H9 (cell line): ENCODE measurements around the gene CENPP. TPM values are rescaled to one million over a fixed set of nuclear protein-coding genes. Genes with fewer than 3 reads are reported as not detected.

Experiments used
- DNase-seq: peaks from one replicate; pipeline ENCODE4 v3.0.0-alpha.2; 2017
- H2AFZ ChIP-seq: one replicate; pipeline ENCODE4 v1.6.1; 2013; ENCODE audit warnings: mild to moderate bottlenecking, low read length, control low read depth, moderate library complexity
- H2AK5ac ChIP-seq: 2 replicates; pipeline ENCODE4 v1.6.1; 2013; ENCODE audit warnings: low read length, control low read depth, mixed read lengths; ENCODE audit not compliant: insufficient read length
- H2BK120ac ChIP-seq: one replicate; pipeline ENCODE4 v1.6.1; 2013; ENCODE audit warnings: low read depth, mild to moderate bottlenecking, low read length, control low read depth, inconsistent platforms; ENCODE audit not compliant: poor library complexity, severe bottlenecking
- H2BK12ac ChIP-seq: 2 replicates; pipeline ENCODE4 v1.6.1; 2013; ENCODE audit warnings: low read length, control low read depth, mixed read lengths, low read depth; ENCODE audit not compliant: insufficient read length
- H2BK15ac ChIP-seq: 2 replicates; pipeline ENCODE4 v1.6.1; 2013; ENCODE audit warnings: low read depth, low read length, control low read depth
- H2BK20ac ChIP-seq: one replicate; pipeline ENCODE4 v1.6.1; 2013; ENCODE audit warnings: low read depth, mild to moderate bottlenecking, low read length, control low read depth, inconsistent platforms; ENCODE audit not compliant: poor library complexity, severe bottlenecking
- H2BK5ac ChIP-seq: 2 replicates; pipeline ENCODE4 v1.6.1; 2013; ENCODE audit warnings: low read length, control low read depth, mixed read lengths; ENCODE audit not compliant: insufficient read length
- H3K14ac ChIP-seq: 2 replicates; pipeline ENCODE4 v1.6.1; 2013; ENCODE audit warnings: low read length, control low read depth; ENCODE audit not compliant: insufficient read depth
- H3K18ac ChIP-seq: 2 replicates; pipeline ENCODE4 v1.6.1; 2013; ENCODE audit warnings: low read depth, mild to moderate bottlenecking, mixed read lengths, low read length, control low read depth; ENCODE audit not compliant: insufficient read length
- H3K23ac ChIP-seq: 2 replicates; pipeline ENCODE4 v1.6.1; 2013; ENCODE audit warnings: low read length, control low read depth, mixed read lengths, low read depth; ENCODE audit not compliant: insufficient read length
- H3K23me2 ChIP-seq: 2 replicates; pipeline ENCODE4 v1.6.1; 2013; ENCODE audit warnings: low read depth, mild to moderate bottlenecking, mixed read lengths, low read length, control low read depth; ENCODE audit not compliant: insufficient read length, poor library complexity, severe bottlenecking
- H3K27ac ChIP-seq: 2 replicates; pipeline ENCODE4 v1.5.1; 2013; ENCODE audit warnings: low read length, control low read depth, mixed read lengths, low read depth; ENCODE audit not compliant: insufficient read length
- H3K27me3 ChIP-seq: 2 replicates; pipeline ENCODE4 v1.6.1; 2013; ENCODE audit warnings: low read length, control low read depth, inconsistent platforms; ENCODE audit not compliant: insufficient read depth
- H3K4ac ChIP-seq: 2 replicates; pipeline ENCODE4 v1.6.1; 2013; ENCODE audit warnings: low read depth, mild to moderate bottlenecking, control low read depth, inconsistent platforms, low read length, moderate library complexity
- H3K4me1 ChIP-seq: 2 replicates; pipeline ENCODE4 v1.6.1; 2013; ENCODE audit warnings: low read length, control low read depth, inconsistent platforms; ENCODE audit not compliant: insufficient read depth
- H3K4me2 ChIP-seq: 2 replicates; pipeline ENCODE4 v1.6.1; 2013; ENCODE audit warnings: low read length, control low read depth, mixed read lengths; ENCODE audit not compliant: insufficient read length, insufficient read depth
- H3K56ac ChIP-seq: 2 replicates; pipeline ENCODE4 v1.6.1; 2013; ENCODE audit warnings: low read depth, mild to moderate bottlenecking, mixed read lengths, low read length, control low read depth; ENCODE audit not compliant: insufficient read length
- H3K79me1 ChIP-seq: 2 replicates; pipeline ENCODE4 v1.6.1; 2013; ENCODE audit warnings: low read depth, mild to moderate bottlenecking, moderate library complexity, low read length, control low read depth, inconsistent platforms; ENCODE audit not compliant: insufficient read depth, poor library complexity, severe bottlenecking
- H3K79me2 ChIP-seq: 2 replicates; pipeline ENCODE4 v1.6.1; 2013; ENCODE audit warnings: low read length, control low read depth, inconsistent platforms; ENCODE audit not compliant: insufficient read depth
- H3K9ac ChIP-seq: 2 replicates; pipeline ENCODE4 v1.6.1; 2013; ENCODE audit warnings: low read length, control low read depth, mixed read lengths; ENCODE audit not compliant: insufficient read length; ENCODE audit errors: extremely low read depth
- H3K9me3 ChIP-seq: one replicate; pipeline ENCODE4 v1.6.1; 2013; ENCODE audit warnings: low read depth, low read length, inconsistent platforms; ENCODE audit not compliant: control insufficient read depth
- H3T11ph ChIP-seq: one replicate; pipeline ENCODE4 v1.6.1; 2013; ENCODE audit warnings: mild to moderate bottlenecking, low read length, control low read depth, inconsistent platforms
- H4K20me1 ChIP-seq: one replicate; pipeline ENCODE4 v1.6.1; 2013; ENCODE audit not compliant: control insufficient read depth, insufficient read length, insufficient read depth
- H4K5ac ChIP-seq: 2 replicates; pipeline ENCODE4 v1.6.1; 2013; ENCODE audit warnings: low read depth, mild to moderate bottlenecking, mixed read lengths, low read length, control low read depth; ENCODE audit not compliant: insufficient read length
- H4K8ac ChIP-seq: replicated peaks from 2 replicates; pipeline ENCODE4 v1.6.1; 2013; ENCODE audit warnings: low read length, control low read depth, mixed read lengths, low read depth; ENCODE audit not compliant: insufficient read length
- H4K91ac ChIP-seq: 2 replicates; pipeline ENCODE4 v1.6.1; 2013; ENCODE audit warnings: low read depth, mild to moderate bottlenecking, moderate library complexity, mixed read lengths, low read length, control low read depth; ENCODE audit not compliant: insufficient read length
- H3K27ac Mint-ChIP-seq, 3 experiments: 2 replicates in 2 of 3; 3 replicates in 1 of 3; pipeline ENCODE4 v1.8.0; 2020 to 2021; ENCODE audit warnings: mixed read lengths in 3 of 3, mild to moderate bottlenecking in 1 of 3, moderate library complexity in 1 of 3
- H3K27me3 Mint-ChIP-seq: 2 replicates; pipeline ENCODE4 v1.8.0; 2021; ENCODE audit warnings: low read depth, mild to moderate bottlenecking, moderate library complexity, mixed read lengths
- H3K36me3 Mint-ChIP-seq, 3 experiments: 2 replicates in 2 of 3; 3 replicates in 1 of 3; pipeline ENCODE4 v1.8.0; 2020 to 2021; ENCODE audit warnings: low read depth in 3 of 3, mixed read lengths in 3 of 3; ENCODE audit not compliant: insufficient read depth in 1 of 3
- H3K4me1 Mint-ChIP-seq, 2 experiments: 2 replicates each; pipeline ENCODE4 v1.8.0; 2020; ENCODE audit warnings: mixed read lengths in 2 of 2
- H3K4me3 Mint-ChIP-seq, 2 experiments: 2 replicates in 1 of 2; 3 replicates in 1 of 2; pipeline ENCODE4 v1.8.0; 2020 to 2021; ENCODE audit warnings: mild to moderate bottlenecking in 2 of 2, mixed read lengths in 2 of 2, moderate library complexity in 1 of 2
- H3K9me3 Mint-ChIP-seq, 2 experiments: 2 replicates in 1 of 2; 3 replicates in 1 of 2; pipeline ENCODE4 v1.8.0; 2020; ENCODE audit warnings: mild to moderate bottlenecking in 2 of 2, mixed read lengths in 2 of 2, moderate library complexity in 1 of 2
- CTCF ChIP-seq: fragments of 200-600 bp; sonication (generic); conservative IDR thresholded peaks from 3 replicates; pipeline ENCODE4 v1.8.0; 2021; ENCODE audit warnings: antibody characterized with exemption, mild to moderate bottlenecking
- WGBS: extraction: QIAGEN DNeasy Blood & Tissue Kit; methylation state at CpG from one replicate; pipeline ENCODE4 v1.1.7; 2013; ENCODE audit warnings: missing lambda C conversion rate, low lambda C conversion rate, mixed read lengths; ENCODE audit not compliant: insufficient read length; ENCODE audit errors: extremely low coverage; 5-methylcytosine and 5-hydroxymethylcytosine counted together
- total RNA-seq: library from RNA; stranded (reverse); gene quantifications from 2 replicates; pipeline ENCODE4 v1.2.1, GENCODE V29; 2021

CENPP gene
- total RNA-seq, 1 experiment from 2014 or later = 9.1 TPM

- WGBS = no CpG with 5 or more reads among the region's 1 CpG
- Histone ChIP-seq H3K27ac (no peak overlapping the region), H4K5ac (no peak overlapping the region), H3K9ac (no peak overlapping the region), H2BK12ac (no peak overlapping the region), H3K79me1 (no peaks in the 10 kb centered on the region), H2BK20ac (no peak overlapping the region), H3K14ac (no peak overlapping the region), H3K23ac (no peak overlapping the region), H2BK5ac (no peak overlapping the region), H2BK120ac (no peak overlapping the region), H3K9me3 (no peaks in the 10 kb centered on the region), H3K56ac (no peak overlapping the region), H3K4me2 (no peak overlapping the region), H3K79me2 (no peaks in the 10 kb centered on the region), H3K4ac (no peak overlapping the region), H4K8ac (no peak overlapping the region), H3K4me1 (no peaks in the 10 kb centered on the region), H2AK5ac (no peak overlapping the region), H4K91ac (no peak overlapping the region), H4K20me1 (no peaks in the 10 kb centered on the region), H3T11ph (no peak overlapping the region), H2BK15ac (no peak overlapping the region), H2AFZ (no peak overlapping the region), H3K23me2 (no peaks in the 10 kb centered on the region), H3K27me3 (no peaks in the 10 kb centered on the region), H3K18ac (no peak overlapping the region)
- no peaks in the 10 kb centered on the region for H3K9me3 Mint-ChIP-seq
- no peak for DNase-seq
- no peaks in the 10 kb centered on the region for H3K27me3 Mint-ChIP-seq
- no peak overlapping the region for H3K27ac Mint-ChIP-seq
- H3K36me3 Mint-ChIP-seq = no peaks in the 10 kb centered on the region; a peak in 1 of 7 replicates
- peaks cover 0 to 4% of the 10 kb centered on the region in 2 experiments; a peak in 1 of 4 replicates for H3K4me1 Mint-ChIP-seq
- TF ChIP-seq CTCF = no peak
- no peak overlapping the region for H3K4me3 Mint-ChIP-seq
Measured at GRCh38 chr9:92524881-92525280, 199.1 kb downstream of the CENPP start.
